HG02759 (cell line): ENCODE results near the gene CLMP.
"Not testable (repeated sequence)": the region's sequence is repeated elsewhere in the genome, so short reads cannot be mapped to it uniquely, and the experiment has no call there.

Experiments used
- ATAC-seq: cut with Tn5 transposase; IDR thresholded peaks from one replicate; pipeline ENCODE4 v1.9.1; 2021; ENCODE audit warnings: mild to moderate bottlenecking, moderate library complexity; ENCODE audit not compliant: unreplicated experiment

The CLMP gene

GRCh38 chr11:123219066-123219690 is 24.1 kb upstream of the CLMP start:
- no peak for ATAC-seq

GRCh38 chr11:123218451-123218850 is 23.4 kb upstream of the CLMP start:
- no peak for ATAC-seq

GRCh38 chr11:123217897-123218296 is 22.8 kb upstream of the CLMP start:
- ATAC-seq, result no peak

- ATAC-seq, result no peak
Observed at GRCh38 chr11:123216249-123216648, 21.2 kb upstream of the CLMP start.

- no peak for ATAC-seq
Observed at GRCh38 chr11:123214940-123215339, 19.9 kb upstream of the CLMP start.

- no peak for ATAC-seq
Observed at GRCh38 chr11:123214396-123214795, 19.3 kb upstream of the CLMP start.

- no peak for ATAC-seq
Observed at GRCh38 chr11:123213307-123213771, 18.3 kb upstream of the CLMP start.

GRCh38 chr11:123212406-123212805 is 17.4 kb upstream of the CLMP start:
- ATAC-seq, result no peak

- ATAC-seq, result no peak
Observed at GRCh38 chr11:123211981-123212380, 16.9 kb upstream of the CLMP start.

GRCh38 chr11:123211149-123211852 is 16.3 kb upstream of the CLMP start:
- no peak for ATAC-seq

- no peak for ATAC-seq
Observed at GRCh38 chr11:123209591-123209990, 14.5 kb upstream of the CLMP start.

- ATAC-seq, result no peak
Observed at GRCh38 chr11:123206791-123207434, 11.9 kb upstream of the CLMP start.

- not testable (repeated sequence) for ATAC-seq
Observed at GRCh38 chr11:123206055-123206454, 11.0 kb upstream of the CLMP start.

- ATAC-seq, result no peak
Observed at GRCh38 chr11:123203934-123204333, 8.9 kb upstream of the CLMP start.

- no peak for ATAC-seq
Observed at GRCh38 chr11:123203471-123203870, 8.4 kb upstream of the CLMP start.

GRCh38 chr11:123202155-123203151 is 7.4 kb upstream of the CLMP start:
- no peak for ATAC-seq

GRCh38 chr11:123200264-123200663 is 5.2 kb upstream of the CLMP start:
- no peak for ATAC-seq

- ATAC-seq, result no peak
Observed at GRCh38 chr11:123197711-123198110, 2.7 kb upstream of the CLMP start.

GRCh38 chr11:123196060-123196714 is 1.1 kb upstream of the CLMP start:
- no peak for ATAC-seq
